DOHH2 (cell line): ENCODE data around the gene ANKRD26.
A peak's percentile ranks its signal among the peaks of the same experiment; 100 is the strongest.

Source experiments
- H3F3A ChIP-seq: fragments of 200-600 bp; sonication (generic), shearing (Covaris generic); 2 replicates; pipeline ENCODE4 v1.6.0; 2016; ENCODE audit warnings: antibody characterized with exemption, mild to moderate bottlenecking; ENCODE audit not compliant: control insufficient read depth, insufficient read depth
- H3K27ac ChIP-seq: fragments of 200-600 bp; sonication (generic); 2 replicates; pipeline ENCODE4 v1.5.1; 2014; ENCODE audit warnings: low read depth, mild to moderate bottlenecking, low read length, moderate library complexity
- H3K27me3 ChIP-seq: fragments of 200-600 bp; sonication (generic); 2 replicates; pipeline ENCODE4 v1.6.1; 2014; ENCODE audit warnings: mild to moderate bottlenecking, low read length, mixed read lengths; ENCODE audit not compliant: control insufficient read depth
- H3K36me3 ChIP-seq: fragments of 200-600 bp; sonication (generic); 2 replicates; pipeline ENCODE4 v1.6.1; 2014; ENCODE audit warnings: mild to moderate bottlenecking, low read length, moderate library complexity, mixed read lengths; ENCODE audit not compliant: control insufficient read depth
- H3K4me1 ChIP-seq: fragments of 200-600 bp; sonication (generic); 2 replicates; pipeline ENCODE4 v1.6.1; 2014; ENCODE audit warnings: mild to moderate bottlenecking, low read length, mixed read lengths; ENCODE audit not compliant: control insufficient read depth
- H3K4me2 ChIP-seq: fragments of 200-600 bp; sonication (generic); 2 replicates; pipeline ENCODE4 v1.6.0; 2014; ENCODE audit warnings: mild to moderate bottlenecking, low read length, moderate library complexity
- H3K4me3 ChIP-seq: fragments of 200-600 bp; sonication (generic); 2 replicates; pipeline ENCODE4 v1.5.1; 2014; ENCODE audit warnings: mild to moderate bottlenecking, low read length, mixed read lengths
- H3K79me2 ChIP-seq: fragments of 200-600 bp; sonication (generic); 2 replicates; pipeline ENCODE4 v1.6.1; 2014; ENCODE audit warnings: mild to moderate bottlenecking, low read length, mixed read lengths; ENCODE audit not compliant: control insufficient read depth
- H3K9me2 ChIP-seq: fragments of 200-600 bp; sonication (generic); replicated peaks from 2 replicates; pipeline ENCODE4 v1.6.1; 2014; ENCODE audit warnings: mild to moderate bottlenecking, low read length, mixed read lengths; ENCODE audit not compliant: control insufficient read depth
- H3K9me3 ChIP-seq: fragments of 200-600 bp; sonication (generic); 2 replicates; pipeline ENCODE4 v1.6.1; 2014; ENCODE audit warnings: antibody characterized with exemption, low read length, mixed read lengths; ENCODE audit not compliant: control insufficient read depth, insufficient read depth
- H4K20me1 ChIP-seq: fragments of 200-600 bp; sonication (generic); 2 replicates; pipeline ENCODE4 v1.6.0; 2014; ENCODE audit warnings: low read depth, mild to moderate bottlenecking, antibody characterized with exemption, low read length, moderate library complexity; ENCODE audit not compliant: control insufficient read depth, insufficient read depth
- EZH2phosphoT487 ChIP-seq: fragments of 200-600 bp; sonication (generic); IDR thresholded peaks from 2 replicates; pipeline ENCODE4 v1.6.1; 2017; ENCODE audit warnings: borderline replicate concordance, mild to moderate bottlenecking, antibody characterized with exemption, low read length, moderate library complexity, mixed read lengths
- TF ChIP-seq, protein P1 (sequence below): fragments of 200-600 bp; sonication (generic); IDR thresholded peaks from one replicate; pipeline ENCODE4 v1.5.1; 2014; ENCODE audit warnings: antibody characterized with exemption, mild to moderate bottlenecking, low read depth, low read length; ENCODE audit not compliant: poor library complexity, severe bottlenecking

ANKRD26 gene

DNA sequence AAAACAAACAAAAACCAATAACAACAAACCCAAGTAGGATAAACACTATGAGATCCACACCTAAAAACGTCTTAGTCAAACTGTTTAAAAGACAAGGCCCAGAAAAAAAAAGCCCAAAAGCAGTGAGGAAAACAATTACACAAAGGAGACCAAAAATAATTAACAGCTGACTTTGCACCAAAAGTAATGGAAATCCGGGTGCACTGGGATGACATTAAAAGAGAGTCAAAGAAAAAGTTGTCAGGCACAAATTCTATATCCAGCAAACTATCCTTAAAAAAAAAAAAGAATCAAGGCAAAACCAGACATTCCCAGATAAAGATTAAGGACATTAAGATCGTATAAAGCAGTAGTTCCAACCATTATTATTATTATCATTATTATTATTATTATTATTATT, 7.9 kb upstream of the ANKRD26 start:
- Histone ChIP-seq H3K9me3 (no peaks in the 10 kb centered on the region), H3K79me2 (no peaks in the 10 kb centered on the region), H3K4me3 (no peak overlapping the region), H3K4me2 (no peak overlapping the region), H3F3A (peaks cover 15% of the 10 kb centered on the region), H3K27me3 (no peaks in the 10 kb centered on the region), H3K27ac (no peak overlapping the region), H3K9me2 (no peaks in the 10 kb centered on the region), H3K4me1 (no peaks in the 10 kb centered on the region), H3K36me3 (peaks cover 30% of the 10 kb centered on the region), H4K20me1 (no peaks in the 10 kb centered on the region)
- TF ChIP-seq EZH2phosphoT487 = no peak
- TF ChIP-seq, protein P1, sequence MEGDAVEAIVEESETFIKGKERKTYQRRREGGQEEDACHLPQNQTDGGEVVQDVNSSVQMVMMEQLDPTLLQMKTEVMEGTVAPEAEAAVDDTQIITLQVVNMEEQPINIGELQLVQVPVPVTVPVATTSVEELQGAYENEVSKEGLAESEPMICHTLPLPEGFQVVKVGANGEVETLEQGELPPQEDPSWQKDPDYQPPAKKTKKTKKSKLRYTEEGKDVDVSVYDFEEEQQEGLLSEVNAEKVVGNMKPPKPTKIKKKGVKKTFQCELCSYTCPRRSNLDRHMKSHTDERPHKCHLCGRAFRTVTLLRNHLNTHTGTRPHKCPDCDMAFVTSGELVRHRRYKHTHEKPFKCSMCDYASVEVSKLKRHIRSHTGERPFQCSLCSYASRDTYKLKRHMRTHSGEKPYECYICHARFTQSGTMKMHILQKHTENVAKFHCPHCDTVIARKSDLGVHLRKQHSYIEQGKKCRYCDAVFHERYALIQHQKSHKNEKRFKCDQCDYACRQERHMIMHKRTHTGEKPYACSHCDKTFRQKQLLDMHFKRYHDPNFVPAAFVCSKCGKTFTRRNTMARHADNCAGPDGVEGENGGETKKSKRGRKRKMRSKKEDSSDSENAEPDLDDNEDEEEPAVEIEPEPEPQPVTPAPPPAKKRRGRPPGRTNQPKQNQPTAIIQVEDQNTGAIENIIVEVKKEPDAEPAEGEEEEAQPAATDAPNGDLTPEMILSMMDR = no peak

DNA sequence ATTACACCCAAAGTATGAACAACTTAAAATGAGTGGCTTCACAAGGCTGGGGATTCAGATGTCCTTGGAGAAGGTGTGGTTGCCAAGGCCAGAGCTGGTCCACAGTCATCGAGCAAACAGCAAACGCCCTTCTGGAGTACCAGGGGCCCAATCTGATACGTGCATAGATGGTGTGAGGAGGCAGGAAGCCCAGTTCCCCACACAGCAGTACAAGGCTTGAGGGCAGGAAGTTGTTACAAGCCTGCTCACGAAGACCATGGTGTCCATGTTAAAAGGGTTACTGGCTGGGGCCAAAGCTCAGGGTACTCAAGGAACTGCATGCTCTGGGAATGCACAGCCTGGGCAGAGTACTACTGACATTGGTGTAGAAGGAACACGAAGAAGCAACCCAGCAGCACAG, 4.6 kb upstream of the ANKRD26 start:
- Histone ChIP-seq H3K27me3 (no peaks in the 10 kb centered on the region), H3K79me2 (peaks cover 3% of the 10 kb centered on the region), H3K9me3 (no peaks in the 10 kb centered on the region), H4K20me1 (no peaks in the 10 kb centered on the region), H3K9me2 (no peaks in the 10 kb centered on the region), H3K4me2 (no peak overlapping the region), H3K4me1 (peaks cover 9% of the 10 kb centered on the region), H3K27ac (no peak overlapping the region), H3K36me3 (peaks cover 6% of the 10 kb centered on the region), H3F3A (peaks cover 15% of the 10 kb centered on the region), H3K4me3 (no peak overlapping the region)
- no peak for TF ChIP-seq EZH2phosphoT487
- TF ChIP-seq, protein P1 = no peak

DNA sequence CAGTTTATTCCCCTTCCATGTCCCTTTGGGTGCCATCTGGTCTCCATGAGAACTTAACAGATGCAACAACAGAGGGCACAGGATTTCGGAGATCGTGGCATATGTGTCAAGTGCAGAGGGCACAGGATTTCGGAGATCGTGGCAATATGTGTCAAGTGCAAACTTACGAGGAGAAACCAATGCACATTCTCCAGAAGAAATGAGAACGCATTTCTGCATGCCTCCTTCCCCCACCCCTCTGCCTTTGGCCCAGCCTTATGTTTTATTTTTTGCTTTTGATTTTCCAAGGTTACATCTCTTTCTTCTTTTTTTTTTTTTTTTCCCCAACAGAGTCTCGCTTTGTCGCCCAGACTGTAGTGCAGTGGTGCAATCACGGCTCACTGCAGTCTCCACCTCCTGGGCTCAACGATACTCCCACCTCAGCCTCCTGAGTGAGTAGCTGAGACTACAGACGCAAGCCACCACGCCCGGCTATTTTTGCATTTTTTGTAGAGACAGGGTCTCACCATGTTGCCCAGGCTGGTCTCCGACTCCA, 586 bp upstream of the ANKRD26 start:
- H3K27me3 ChIP-seq = no peaks in the 10 kb centered on the region
- H3K27ac ChIP-seq = peak overlapping the region; percentile 73
- TF ChIP-seq, protein P1 = no peak
- TF ChIP-seq EZH2phosphoT487 = no peak
- peak overlapping the region; percentile 99 for H3K4me2 ChIP-seq
- H3K4me3 ChIP-seq = peak overlapping the region; percentile 99
- peaks cover 9% of the 10 kb centered on the region; the same call in 1 of the 2 replicates for H3K36me3 ChIP-seq
- peaks cover 37% of the 10 kb centered on the region for H3K79me2 ChIP-seq
- peaks cover 30% of the 10 kb centered on the region for H3K4me1 ChIP-seq
- no peaks in the 10 kb centered on the region for H3K9me3 ChIP-seq
- H4K20me1 ChIP-seq = no peaks in the 10 kb centered on the region
- peaks cover 11% of the 10 kb centered on the region; the same call in 1 of the 2 replicates for H3F3A ChIP-seq
- H3K9me2 ChIP-seq = no peaks in the 10 kb centered on the region

DNA sequence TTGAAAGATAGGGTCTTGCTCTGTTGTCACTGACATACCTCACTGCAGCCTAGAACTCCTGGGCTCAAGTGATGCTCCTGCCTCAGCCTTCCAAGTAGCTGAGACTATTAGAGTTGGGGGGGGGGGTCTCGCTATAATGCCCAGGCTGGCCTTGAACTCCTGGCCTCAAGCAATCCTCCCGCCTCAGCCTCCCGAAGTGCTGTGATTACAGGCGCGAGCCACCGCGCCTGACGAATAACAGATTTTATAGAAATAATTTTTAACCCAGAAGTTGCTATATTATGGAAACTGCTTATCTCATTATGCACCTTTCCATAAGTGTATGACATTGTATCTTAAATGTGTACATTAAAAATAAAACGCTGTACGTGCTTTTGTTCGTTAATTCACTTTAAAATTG, 846 bp downstream of the ANKRD26 start:
- H3K36me3 ChIP-seq = peaks cover 16% of the 10 kb centered on the region; the same call in 1 of the 2 replicates
- H3K4me1 ChIP-seq = peaks cover 31% of the 10 kb centered on the region
- H3K79me2 ChIP-seq = peaks cover 41% of the 10 kb centered on the region
- no peaks in the 10 kb centered on the region for H3K9me3 ChIP-seq
- H4K20me1 ChIP-seq = no peaks in the 10 kb centered on the region
- peak overlapping the region; percentile 99 for H3K4me3 ChIP-seq
- H3K27ac ChIP-seq = peak overlapping the region; percentile 73
- H3K27me3 ChIP-seq = no peaks in the 10 kb centered on the region
- no peaks in the 10 kb centered on the region for H3K9me2 ChIP-seq
- TF ChIP-seq EZH2phosphoT487 = no peak
- TF ChIP-seq, protein P1 = no peak
- H3K4me2 ChIP-seq = peak overlapping the region; percentile 99
- H3F3A ChIP-seq = peaks cover 10% of the 10 kb centered on the region; the same call in 1 of the 2 replicates
